ENCODE measurements around the gene PPT2. TPM values are rescaled to one million over a fixed set of nuclear protein-coding genes. Genes with fewer than 3 reads are reported as not detected.

The PPT2 gene
- polyA plus RNA-seq, 1 donor from 2014 or later = 330 TPM

GRCh38 chr6:32194388-32194787, 40.4 kb downstream of the PPT2 start:
- Histone ChIP-seq H3K9me3 (ENCODE audit: low read length) (no peaks in the 10 kb centered on the region), H2AFZ (ENCODE audit: low read depth, low read length) (no peak overlapping the region), H3K27me3 (ENCODE audit: insufficient read depth, low read depth, low read length) (no peaks in the 10 kb centered on the region), H3F3A (ENCODE audit: insufficient read depth, low read length, poor library complexity, severe bottlenecking) (peaks cover 5% of the 10 kb centered on the region), H3K36me3 (ENCODE audit: insufficient read depth, low read length) (no peaks in the 10 kb centered on the region), H3K79me2 (replicated peaks; ENCODE audit: insufficient read depth, low read length) (peaks cover 11% of the 10 kb centered on the region), H3K4me2 (ENCODE audit: low read length) (peak overlapping the region; percentile 96), H3K27ac (ENCODE audit: low read length) (peak overlapping the region; percentile 100), H3K9ac (ENCODE audit: low read length) (peak overlapping the region; percentile 100), H3K4me3 (ENCODE audit: low read length) (peak overlapping the region; percentile 82), H4K20me1 (ENCODE audit: insufficient read depth) (no peaks in the 10 kb centered on the region), H3K9me2 (ENCODE audit: insufficient read depth, low read length) (no peaks in the 10 kb centered on the region)
- no peak for TF ChIP-seq MXI1 (conservative IDR thresholded peaks at IDR 0.05; ENCODE audit: poor library complexity, severe bottlenecking)
- no peak for TF ChIP-seq EZH2 (IDR thresholded peaks at IDR 0.05; ENCODE audit: borderline replicate concordance, insufficient read depth, low read length, poor library complexity, severe bottlenecking)
- TF ChIP-seq TAF1 (IDR thresholded peaks at IDR 0.05; ENCODE audit: low read depth) = no peak

DNA sequence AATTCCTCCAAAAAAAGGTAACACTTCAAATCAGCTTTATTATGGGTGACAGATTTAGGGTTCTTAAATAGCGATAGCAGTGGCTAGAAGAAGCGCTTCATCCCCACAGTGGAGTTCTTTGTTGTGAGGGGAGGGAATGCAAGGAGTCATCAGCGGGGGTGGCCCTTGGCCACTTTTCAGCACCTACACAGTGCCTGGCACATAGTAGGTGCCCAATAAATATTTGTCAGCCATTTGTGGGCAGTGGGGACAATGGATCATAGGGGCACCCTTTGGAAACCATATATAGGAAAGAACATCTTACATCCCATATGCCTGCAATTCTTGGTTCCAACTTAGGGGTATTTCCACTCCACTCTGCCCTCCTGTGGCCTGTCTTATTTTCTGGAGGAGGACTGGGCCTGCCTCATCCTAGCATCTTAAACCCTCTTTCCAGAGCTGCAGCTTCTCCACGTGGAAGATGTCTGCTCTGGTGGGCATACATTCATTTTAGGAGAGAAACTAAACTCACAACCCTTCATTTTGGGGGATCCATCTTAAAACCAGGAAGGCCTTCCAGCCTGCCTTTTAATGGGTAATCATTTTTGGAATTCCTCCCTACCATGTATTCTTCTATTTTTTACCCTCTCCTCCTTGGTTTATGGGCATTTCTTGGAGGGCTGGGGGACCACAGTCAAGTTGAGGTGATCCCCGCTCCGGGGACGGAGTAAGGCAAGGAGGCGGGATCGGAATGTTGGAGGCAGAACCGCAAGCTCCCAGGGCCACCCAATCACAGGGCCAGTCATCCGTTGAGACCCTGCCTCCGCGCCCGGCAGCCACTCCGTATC, 41.1 kb downstream of the PPT2 start:
- Histone ChIP-seq H3K4me2 (ENCODE audit: low read length) (peak overlapping the region; percentile 96), H3K9me3 (ENCODE audit: low read length) (no peaks in the 10 kb centered on the region), H3K27ac (ENCODE audit: low read length) (peak overlapping the region; percentile 100), H3K9me2 (ENCODE audit: insufficient read depth, low read length) (no peaks in the 10 kb centered on the region), H3K4me3 (ENCODE audit: low read length) (peak overlapping the region; percentile 82), H4K20me1 (ENCODE audit: insufficient read depth) (no peaks in the 10 kb centered on the region), H3K27me3 (ENCODE audit: insufficient read depth, low read depth, low read length) (no peaks in the 10 kb centered on the region), H3K9ac (ENCODE audit: low read length) (peak overlapping the region; percentile 100), H3F3A (ENCODE audit: insufficient read depth, low read length, poor library complexity, severe bottlenecking) (peaks cover 5% of the 10 kb centered on the region), H2AFZ (ENCODE audit: low read depth, low read length) (peak overlapping the region; percentile 23), H3K36me3 (ENCODE audit: insufficient read depth, low read length) (no peaks in the 10 kb centered on the region), H3K79me2 (replicated peaks; ENCODE audit: insufficient read depth, low read length) (peaks cover 8% of the 10 kb centered on the region)
- TF ChIP-seq POLR2AphosphoS5 (IDR thresholded peaks at IDR 0.05) (peak; percentile 92), SMC3 (conservative IDR thresholded peaks at IDR 0.05; ENCODE audit: poor library complexity) (peak; percentile 85), MXI1 (conservative IDR thresholded peaks at IDR 0.05; ENCODE audit: poor library complexity, severe bottlenecking) (peak; percentile 56), RAD21 (conservative IDR thresholded peaks at IDR 0.05) (peak; percentile 71), CTCF (IDR thresholded peaks at IDR 0.05; ENCODE audit: poor library complexity, severe bottlenecking) (peak; percentile 81), EP300 (conservative IDR thresholded peaks at IDR 0.05; ENCODE audit: poor library complexity, severe bottlenecking) (no peak)

- Histone ChIP-seq H3K36me3 (ENCODE audit: insufficient read depth, low read length) (no peaks in the 10 kb centered on the region), H3K4me2 (ENCODE audit: low read length) (no peak overlapping the region), H4K20me1 (ENCODE audit: insufficient read depth) (no peaks in the 10 kb centered on the region), H3F3A (ENCODE audit: insufficient read depth, low read length, poor library complexity, severe bottlenecking) (peaks cover 5% of the 10 kb centered on the region), H2AFZ (ENCODE audit: low read depth, low read length) (peak overlapping the region; percentile 40), H3K27ac (ENCODE audit: low read length) (peak overlapping the region; percentile 100), H3K9me3 (ENCODE audit: low read length) (no peaks in the 10 kb centered on the region), H3K4me3 (ENCODE audit: low read length) (peak overlapping the region; percentile 82), H3K79me2 (replicated peaks; ENCODE audit: insufficient read depth, low read length) (peaks cover 4% of the 10 kb centered on the region), H3K9ac (ENCODE audit: low read length) (peak overlapping the region; percentile 100), H3K27me3 (ENCODE audit: insufficient read depth, low read depth, low read length) (no peaks in the 10 kb centered on the region), H3K9me2 (ENCODE audit: insufficient read depth, low read length) (no peaks in the 10 kb centered on the region)
- TF ChIP-seq RAD21 (conservative IDR thresholded peaks at IDR 0.05) = no peak
- TF ChIP-seq CTCF (IDR thresholded peaks at IDR 0.05; ENCODE audit: poor library complexity, severe bottlenecking) = peak; percentile 48
Observed at GRCh38 chr6:32195652-32195901, 41.6 kb downstream of the PPT2 start.

Measured in neural cell (in vitro differentiated cells).